Measurements from ENCODE around the gene TMEM14A. TPM values are rescaled to one million over a fixed set of nuclear protein-coding genes. Genes with fewer than 3 reads are reported as not detected.

Gene TMEM14A
- polyA plus RNA-seq, 2 donors: 30.8 to 43.2 TPM

- WGBS, 2 donors: 2 to 3% methylated on average over 49 to 53 of the region's 53 CpGs
- Histone ChIP-seq H3K36me3 (ENCODE audit: control insufficient read depth in 2 of 2, insufficient read depth in 2 of 2, low read length in 1 of 2) (no peaks in the 10 kb centered on the region), H3K4me1 (ENCODE audit: control insufficient read depth in 2 of 2, insufficient read depth in 2 of 2, low read length in 1 of 2) (peaks cover 2 to 5% of the 10 kb centered on the region in 2 donors), H3K27me3 (ENCODE audit: control insufficient read depth in 1 of 2, insufficient read depth in 2 of 2, low read length in 2 of 2) (no peaks in the 10 kb centered on the region), H3K4me3 (ENCODE audit: low read depth in 1 of 2, low read length in 2 of 2) (peak overlapping the region; percentile 67 to 75), H3K27ac (ENCODE audit: low read depth in 2 of 2, low read length in 1 of 2) (peak overlapping the region; percentile 70 to 73), H3K9me3 (ENCODE audit: control insufficient read depth in 2 of 2, insufficient read depth in 1 of 2, low read depth in 1 of 2, low read length in 1 of 2) (no peaks in the 10 kb centered on the region)
Measured at GRCh38 chr6:52664186-52664990, 6.5 kb upstream of the TMEM14A start.

GRCh38 chr6:52664991-52665686 lies 5.8 kb upstream of the TMEM14A start:
- no peak overlapping the region for H3K27ac ChIP-seq (ENCODE audit: low read depth in 2 of 2, low read length in 1 of 2)
- H3K27me3 ChIP-seq (ENCODE audit: control insufficient read depth in 1 of 2, insufficient read depth in 2 of 2, low read length in 2 of 2): no peaks in the 10 kb centered on the region
- no peaks in the 10 kb centered on the region for H3K9me3 ChIP-seq (ENCODE audit: control insufficient read depth in 2 of 2, insufficient read depth in 1 of 2, low read depth in 1 of 2, low read length in 1 of 2)
- peaks cover 2 to 5% of the 10 kb centered on the region in 2 donors for H3K4me1 ChIP-seq (ENCODE audit: control insufficient read depth in 2 of 2, insufficient read depth in 2 of 2, low read length in 1 of 2)
- 68 to 73% methylated on average over 10 of the region's 10 CpGs for WGBS, 2 donors
- H3K36me3 ChIP-seq (ENCODE audit: control insufficient read depth in 2 of 2, insufficient read depth in 2 of 2, low read length in 1 of 2): no peaks in the 10 kb centered on the region
- H3K4me3 ChIP-seq (ENCODE audit: low read depth in 1 of 2, low read length in 2 of 2): peak overlapping the region; percentile 67 to 75

GRCh38 chr6:52666071-52666470 lies 4.8 kb upstream of the TMEM14A start:
- no peaks in the 10 kb centered on the region for H3K9me3 ChIP-seq (ENCODE audit: control insufficient read depth in 2 of 2, insufficient read depth in 1 of 2, low read depth in 1 of 2, low read length in 1 of 2)
- no peaks in the 10 kb centered on the region for H3K36me3 ChIP-seq (ENCODE audit: control insufficient read depth in 2 of 2, insufficient read depth in 2 of 2, low read length in 1 of 2)
- no peaks in the 10 kb centered on the region for H3K27me3 ChIP-seq (ENCODE audit: control insufficient read depth in 1 of 2, insufficient read depth in 2 of 2, low read length in 2 of 2)
- no peak overlapping the region for H3K27ac ChIP-seq (ENCODE audit: low read depth in 2 of 2, low read length in 1 of 2)
- H3K4me3 ChIP-seq (ENCODE audit: low read depth in 1 of 2, low read length in 2 of 2): no peak overlapping the region
- peaks cover 0 to 7% of the 10 kb centered on the region in 2 donors for H3K4me1 ChIP-seq (ENCODE audit: control insufficient read depth in 2 of 2, insufficient read depth in 2 of 2, low read length in 1 of 2)
- 81 to 84% methylated on average over 2 of the region's 2 CpGs for WGBS, 2 donors

- no peaks in the 10 kb centered on the region for H3K36me3 ChIP-seq (ENCODE audit: control insufficient read depth in 2 of 2, insufficient read depth in 2 of 2, low read length in 1 of 2)
- no peak overlapping the region for H3K4me3 ChIP-seq (ENCODE audit: low read depth in 1 of 2, low read length in 2 of 2)
- WGBS, 2 donors: 85 to 88% methylated on average over 2 of the region's 2 CpGs
- peaks cover 0 to 7% of the 10 kb centered on the region in 2 donors for H3K4me1 ChIP-seq (ENCODE audit: control insufficient read depth in 2 of 2, insufficient read depth in 2 of 2, low read length in 1 of 2)
- no peak overlapping the region for H3K27ac ChIP-seq (ENCODE audit: low read depth in 2 of 2, low read length in 1 of 2)
- no peaks in the 10 kb centered on the region for H3K27me3 ChIP-seq (ENCODE audit: control insufficient read depth in 1 of 2, insufficient read depth in 2 of 2, low read length in 2 of 2)
- no peaks in the 10 kb centered on the region for H3K9me3 ChIP-seq (ENCODE audit: control insufficient read depth in 2 of 2, insufficient read depth in 1 of 2, low read depth in 1 of 2, low read length in 1 of 2)
Measured at GRCh38 chr6:52666523-52666922, 4.4 kb upstream of the TMEM14A start.

- Histone ChIP-seq H3K27ac (ENCODE audit: low read depth in 2 of 2, low read length in 1 of 2) (no peak overlapping the region), H3K9me3 (ENCODE audit: control insufficient read depth in 2 of 2, insufficient read depth in 1 of 2, low read depth in 1 of 2, low read length in 1 of 2) (no peaks in the 10 kb centered on the region), H3K36me3 (ENCODE audit: control insufficient read depth in 2 of 2, insufficient read depth in 2 of 2, low read length in 1 of 2) (no peaks in the 10 kb centered on the region), H3K27me3 (ENCODE audit: control insufficient read depth in 1 of 2, insufficient read depth in 2 of 2, low read length in 2 of 2) (no peaks in the 10 kb centered on the region), H3K4me1 (ENCODE audit: control insufficient read depth in 2 of 2, insufficient read depth in 2 of 2, low read length in 1 of 2) (peaks cover 0 to 7% of the 10 kb centered on the region in 2 donors), H3K4me3 (ENCODE audit: low read depth in 1 of 2, low read length in 2 of 2) (no peak overlapping the region)
- WGBS, 2 donors: 73 to 75% methylated on average over 1 of the region's 1 CpG
Measured at GRCh38 chr6:52667572-52667971, 3.3 kb upstream of the TMEM14A start.

- no peak overlapping the region for H3K27ac ChIP-seq (ENCODE audit: low read depth in 2 of 2, low read length in 1 of 2)
- no peaks in the 10 kb centered on the region for H3K36me3 ChIP-seq (ENCODE audit: control insufficient read depth in 2 of 2, insufficient read depth in 2 of 2, low read length in 1 of 2)
- H3K27me3 ChIP-seq (ENCODE audit: control insufficient read depth in 1 of 2, insufficient read depth in 2 of 2, low read length in 2 of 2): no peaks in the 10 kb centered on the region
- peaks cover 0 to 5% of the 10 kb centered on the region in 2 donors for H3K4me1 ChIP-seq (ENCODE audit: control insufficient read depth in 2 of 2, insufficient read depth in 2 of 2, low read length in 1 of 2)
- peak overlapping the region in 1 of 2 donors; percentile 65 for H3K4me3 ChIP-seq (ENCODE audit: low read depth in 1 of 2, low read length in 2 of 2)
- no peaks in the 10 kb centered on the region for H3K9me3 ChIP-seq (ENCODE audit: control insufficient read depth in 2 of 2, insufficient read depth in 1 of 2, low read depth in 1 of 2, low read length in 1 of 2)
- 58 to 60% methylated on average over 9 of the region's 9 CpGs for WGBS, 2 donors
Measured at GRCh38 chr6:52671676-52672075, 763 bp downstream of the TMEM14A start.

- no peak overlapping the region for H3K4me3 ChIP-seq (ENCODE audit: low read depth in 1 of 2, low read length in 2 of 2)
- no peak overlapping the region for H3K27ac ChIP-seq (ENCODE audit: low read depth in 2 of 2, low read length in 1 of 2)
- peaks cover 0 to 4% of the 10 kb centered on the region in 2 donors for H3K36me3 ChIP-seq (ENCODE audit: control insufficient read depth in 2 of 2, insufficient read depth in 2 of 2, low read length in 1 of 2)
- H3K9me3 ChIP-seq (ENCODE audit: control insufficient read depth in 2 of 2, insufficient read depth in 1 of 2, low read depth in 1 of 2, low read length in 1 of 2): no peaks in the 10 kb centered on the region
- no peaks in the 10 kb centered on the region for H3K27me3 ChIP-seq (ENCODE audit: control insufficient read depth in 1 of 2, insufficient read depth in 2 of 2, low read length in 2 of 2)
- H3K4me1 ChIP-seq (ENCODE audit: control insufficient read depth in 2 of 2, insufficient read depth in 2 of 2, low read length in 1 of 2): peaks cover 0 to 5% of the 10 kb centered on the region in 2 donors
- 59% methylated on average over 9 of the region's 9 CpGs for WGBS, 2 donors
Measured at GRCh38 chr6:52672412-52673025, 1.6 kb downstream of the TMEM14A start.

- H3K36me3 ChIP-seq (ENCODE audit: control insufficient read depth in 2 of 2, insufficient read depth in 2 of 2, low read length in 1 of 2): peaks cover 7 to 8% of the 10 kb centered on the region in 2 donors
- H3K4me1 ChIP-seq (ENCODE audit: control insufficient read depth in 2 of 2, insufficient read depth in 2 of 2, low read length in 1 of 2): peaks cover 0 to 5% of the 10 kb centered on the region in 2 donors
- H3K27me3 ChIP-seq (ENCODE audit: control insufficient read depth in 1 of 2, insufficient read depth in 2 of 2, low read length in 2 of 2): no peaks in the 10 kb centered on the region
- no peak overlapping the region for H3K4me3 ChIP-seq (ENCODE audit: low read depth in 1 of 2, low read length in 2 of 2)
- WGBS, 2 donors: 79 to 84% methylated on average over 7 of the region's 7 CpGs
- no peak overlapping the region for H3K27ac ChIP-seq (ENCODE audit: low read depth in 2 of 2, low read length in 1 of 2)
- H3K9me3 ChIP-seq (ENCODE audit: control insufficient read depth in 2 of 2, insufficient read depth in 1 of 2, low read depth in 1 of 2, low read length in 1 of 2): no peaks in the 10 kb centered on the region
Measured at GRCh38 chr6:52674666-52675065, 3.8 kb downstream of the TMEM14A start.

GRCh38 chr6:52675372-52675771 lies 4.5 kb downstream of the TMEM14A start:
- H3K36me3 ChIP-seq (ENCODE audit: control insufficient read depth in 2 of 2, insufficient read depth in 2 of 2, low read length in 1 of 2): peaks cover 7 to 8% of the 10 kb centered on the region in 2 donors
- 89 to 98% methylated on average over 1 of the region's 1 CpG for WGBS, 2 donors
- H3K4me3 ChIP-seq (ENCODE audit: low read depth in 1 of 2, low read length in 2 of 2): no peak overlapping the region

More at GRCh38 chr6:52675372-52675771, 4.5 kb downstream of the TMEM14A start:
- Histone ChIP-seq H3K27me3 (ENCODE audit: control insufficient read depth in 1 of 2, insufficient read depth in 2 of 2, low read length in 2 of 2) (no peaks in the 10 kb centered on the region), H3K27ac (ENCODE audit: low read depth in 2 of 2, low read length in 1 of 2) (no peak overlapping the region), H3K9me3 (ENCODE audit: control insufficient read depth in 2 of 2, insufficient read depth in 1 of 2, low read depth in 1 of 2, low read length in 1 of 2) (no peaks in the 10 kb centered on the region), H3K4me1 (ENCODE audit: control insufficient read depth in 2 of 2, insufficient read depth in 2 of 2, low read length in 1 of 2) (peaks cover 0 to 5% of the 10 kb centered on the region in 2 donors)

All from esophagus (tissue), 2 donors.